HEK293 (cell line): ENCODE data around the gene CTSF.

Source experiments
- CTCF ChIA-PET: fragments of 350-600 bp; formaldehyde crosslinking; extraction: SDS; loops from one replicate; lab custom pipeline; 2021; ENCODE audit warnings: antibody characterized with exemption; lab: Yijun Ruan, JAX
- POLR2A ChIA-PET: fragments of 300-600 bp; formaldehyde crosslinking; extraction: SDS; loops from one replicate; lab custom pipeline; 2020; ENCODE audit warnings: antibody characterized with exemption, inconsistent platforms; lab: Yijun Ruan, JAX
- H3K27ac ChIP-seq: fragments of 200-500 bp; sonication (Bioruptor generic); 2 replicates; pipeline ENCODE4 v1.5.1; 2014; ENCODE audit warnings: low read depth, low read length, control low read depth, inconsistent platforms; ENCODE audit errors: extremely low read depth
- H3K36me3 ChIP-seq, 2 experiments: fragments of 200-500 bp in 1 of 2; sonication (Bioruptor generic) in 1 of 2; 1 replicate in 1 of 2; 2 replicates in 1 of 2; pipeline ENCODE4 v1.5.1; 2014 to 2017; ENCODE audit warnings: inconsistent platforms in 2 of 2, low read length in 2 of 2; ENCODE audit not compliant: control insufficient read depth in 2 of 2, insufficient read depth in 1 of 2
- H3K4me1 ChIP-seq: fragments of 200-500 bp; sonication (Bioruptor generic); 2 replicates; pipeline ENCODE4 v1.5.1; 2014; ENCODE audit warnings: mild to moderate bottlenecking, low read length, inconsistent platforms; ENCODE audit not compliant: control insufficient read depth, insufficient read depth
- H3K4me3 ChIP-seq: 2 replicates; pipeline ENCODE4 v1.5.1; 2011; ENCODE audit warnings: low read depth, mild to moderate bottlenecking, control low read depth, low read length, moderate library complexity
- H3K9me3 ChIP-seq: fragments of 200-500 bp; sonication (Bioruptor generic); 2 replicates; pipeline ENCODE4 v1.5.1; 2014; ENCODE audit warnings: low read depth, low read length, inconsistent platforms; ENCODE audit not compliant: control insufficient read depth, insufficient read depth
- BCL11B ChIP-seq: fragments of 450-650 bp; formaldehyde crosslinking; IDR thresholded peaks from 2 replicates; pipeline ENCODE4 v1.5.1; 2016; ENCODE audit warnings: low read depth, missing biosample characterization, missing genetic modification characterization
- GLIS1 ChIP-seq: fragments of 450-650 bp; formaldehyde crosslinking; IDR thresholded peaks from 2 replicates; pipeline ENCODE4 v1.5.1; 2016; ENCODE audit warnings: missing biosample characterization, missing genetic modification characterization
- KLF7 ChIP-seq: fragments of 450-650 bp; formaldehyde crosslinking; IDR thresholded peaks from 2 replicates; pipeline ENCODE4 v1.5.1; 2016; ENCODE audit warnings: missing biosample characterization, missing genetic modification characterization, borderline replicate concordance
- SALL2 ChIP-seq: fragments of 450-650 bp; formaldehyde crosslinking; IDR thresholded peaks from 2 replicates; pipeline ENCODE4 v1.5.0; 2017; ENCODE audit warnings: missing biosample characterization, mild to moderate bottlenecking, missing genetic modification characterization, borderline replicate concordance
- SCRT1 ChIP-seq: fragments of 450-650 bp; formaldehyde crosslinking; IDR thresholded peaks from 2 replicates; pipeline ENCODE4 v1.5.1; 2016; ENCODE audit warnings: missing biosample characterization, missing genetic modification characterization, borderline replicate concordance
- SP2 ChIP-seq: fragments of 450-650 bp; formaldehyde crosslinking; IDR thresholded peaks from 2 replicates; pipeline ENCODE4 v1.5.1; 2016; ENCODE audit warnings: missing biosample characterization, missing genetic modification characterization
- YY2 ChIP-seq: fragments of 450-650 bp; formaldehyde crosslinking; IDR thresholded peaks from 2 replicates; pipeline ENCODE4 v1.5.1; 2016; ENCODE audit warnings: missing biosample characterization, missing genetic modification characterization
- ZFP69B ChIP-seq: fragments of 450-650 bp; formaldehyde crosslinking; IDR thresholded peaks from 2 replicates; pipeline ENCODE4 v1.5.1; 2016; ENCODE audit warnings: missing biosample characterization, missing genetic modification characterization
- ZNF121 ChIP-seq: fragments of 450-650 bp; formaldehyde crosslinking; IDR thresholded peaks from 2 replicates; pipeline ENCODE4 v1.5.1; 2016; ENCODE audit warnings: missing biosample characterization, missing genetic modification characterization
- ZNF16 ChIP-seq: fragments of 450-650 bp; formaldehyde crosslinking; IDR thresholded peaks from 2 replicates; pipeline ENCODE4 v1.5.1; 2016; ENCODE audit warnings: low read depth, missing biosample characterization, missing genetic modification characterization
- ZNF169 ChIP-seq: fragments of 450-650 bp; formaldehyde crosslinking; IDR thresholded peaks from 2 replicates; pipeline ENCODE4 v1.5.1; 2016; ENCODE audit warnings: missing biosample characterization, missing genetic modification characterization
- ZNF174 ChIP-seq: fragments of 450-650 bp; formaldehyde crosslinking; IDR thresholded peaks from 2 replicates; pipeline ENCODE4 v1.5.0; 2017; ENCODE audit warnings: missing biosample characterization, mild to moderate bottlenecking, missing genetic modification characterization
- ZNF2 ChIP-seq: fragments of 450-650 bp; formaldehyde crosslinking; IDR thresholded peaks from 2 replicates; pipeline ENCODE4 v1.5.1; 2016; ENCODE audit warnings: missing biosample characterization, missing genetic modification characterization
- ZNF341 ChIP-seq: fragments of 450-650 bp; formaldehyde crosslinking; IDR thresholded peaks from 2 replicates; pipeline ENCODE4; 2016; ENCODE audit warnings: low read depth, missing biosample characterization, missing genetic modification characterization
- ZNF366 ChIP-seq: fragments of 450-650 bp; formaldehyde crosslinking; conservative IDR thresholded peaks from 2 replicates; pipeline ENCODE4 v1.5.1; 2016; ENCODE audit warnings: missing biosample characterization, missing genetic modification characterization
- ZNF433 ChIP-seq: fragments of 450-650 bp; formaldehyde crosslinking; IDR thresholded peaks from 2 replicates; pipeline ENCODE4 v1.5.1; 2016; ENCODE audit warnings: missing biosample characterization, missing genetic modification characterization, low read depth
- ZNF521 ChIP-seq: fragments of 450-650 bp; formaldehyde crosslinking; IDR thresholded peaks from 2 replicates; pipeline ENCODE4 v1.5.1; 2017; ENCODE audit warnings: missing biosample characterization, mild to moderate bottlenecking, missing genetic modification characterization
- ZNF558 ChIP-seq: fragments of 450-650 bp; formaldehyde crosslinking; IDR thresholded peaks from 2 replicates; pipeline ENCODE4 v1.5.1; 2016; ENCODE audit warnings: missing biosample characterization, missing genetic modification characterization
- ZNF600 ChIP-seq: fragments of 450-650 bp; formaldehyde crosslinking; IDR thresholded peaks from 2 replicates; pipeline ENCODE4 v1.5.1; 2016; ENCODE audit warnings: missing biosample characterization, missing genetic modification characterization
- ZNF624 ChIP-seq: fragments of 450-650 bp; formaldehyde crosslinking; IDR thresholded peaks from 2 replicates; pipeline ENCODE4 v1.5.1; 2017; ENCODE audit warnings: missing biosample characterization, missing genetic modification characterization
- ZNF677 ChIP-seq: fragments of 450-650 bp; IDR thresholded peaks from 2 replicates; pipeline ENCODE4 v1.5.0; 2018; ENCODE audit warnings: missing biosample characterization, mild to moderate bottlenecking, missing genetic modification characterization, moderate library complexity
- ZNF777 ChIP-seq: fragments of 450-650 bp; formaldehyde crosslinking; IDR thresholded peaks from 2 replicates; pipeline ENCODE4 v1.5.1; 2017; ENCODE audit warnings: missing biosample characterization, missing genetic modification characterization, borderline replicate concordance
- TF ChIP-seq, protein P1 (sequence below): fragments of 450-650 bp; formaldehyde crosslinking; IDR thresholded peaks from 2 replicates; pipeline ENCODE4 v1.5.1; 2017; ENCODE audit warnings: missing biosample characterization, missing genetic modification characterization
- TF ChIP-seq, protein P2 (sequence below): fragments of 450-650 bp; formaldehyde crosslinking; IDR thresholded peaks from 2 replicates; pipeline ENCODE4 v1.5.0; 2017; ENCODE audit warnings: missing biosample characterization, missing genetic modification characterization, borderline replicate concordance
- TF ChIP-seq, protein P3 (sequence below): fragments of 450-650 bp; formaldehyde crosslinking; IDR thresholded peaks from 2 replicates; pipeline ENCODE4 v1.5.1; 2017; ENCODE audit warnings: missing biosample characterization, mild to moderate bottlenecking, missing genetic modification characterization, moderate library complexity

The CTSF gene

DNA sequence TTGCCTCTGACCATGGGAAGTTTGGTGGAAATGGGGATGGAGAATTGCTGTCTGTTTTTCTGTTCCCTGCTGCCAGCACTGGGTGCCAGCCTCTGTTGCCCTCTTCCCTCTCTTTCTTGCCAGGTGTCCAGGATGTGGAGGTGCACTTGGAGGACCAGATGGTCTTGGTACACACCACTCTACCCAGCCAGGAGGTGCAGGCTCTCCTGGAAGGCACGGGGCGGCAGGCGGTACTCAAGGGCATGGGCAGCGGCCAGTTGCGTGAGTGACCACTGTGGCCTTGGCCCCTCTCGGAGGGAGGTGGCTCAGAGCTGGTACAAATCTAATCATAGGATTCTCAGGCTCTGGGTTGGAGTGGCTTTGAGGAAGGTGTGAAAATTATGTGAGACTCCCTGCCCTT, 30.6 kb upstream of the CTSF start:
- H3K4me3 ChIP-seq: no peak overlapping the region
- ChIA-PET POLR2A (interaction anchor here (1.0 to 1.3 kb wide), 2 partner anchors 17 to 79 kb away, joined by 3 to 6 read pairs; partner anchors contain the start of gene RBM14), CTCF (interaction anchor here (0.7 kb wide), 1 partner anchor 48 kb away, joined by 3 read pairs; no protein-coding TSS in a partner anchor)
- no peaks in the 10 kb centered on the region for H3K9me3 ChIP-seq
- H3K36me3 ChIP-seq: peaks cover 4 to 58% of the 10 kb centered on the region in 2 experiments
- H3K27ac ChIP-seq: no peak overlapping the region
- TF ChIP-seq, protein P1, sequence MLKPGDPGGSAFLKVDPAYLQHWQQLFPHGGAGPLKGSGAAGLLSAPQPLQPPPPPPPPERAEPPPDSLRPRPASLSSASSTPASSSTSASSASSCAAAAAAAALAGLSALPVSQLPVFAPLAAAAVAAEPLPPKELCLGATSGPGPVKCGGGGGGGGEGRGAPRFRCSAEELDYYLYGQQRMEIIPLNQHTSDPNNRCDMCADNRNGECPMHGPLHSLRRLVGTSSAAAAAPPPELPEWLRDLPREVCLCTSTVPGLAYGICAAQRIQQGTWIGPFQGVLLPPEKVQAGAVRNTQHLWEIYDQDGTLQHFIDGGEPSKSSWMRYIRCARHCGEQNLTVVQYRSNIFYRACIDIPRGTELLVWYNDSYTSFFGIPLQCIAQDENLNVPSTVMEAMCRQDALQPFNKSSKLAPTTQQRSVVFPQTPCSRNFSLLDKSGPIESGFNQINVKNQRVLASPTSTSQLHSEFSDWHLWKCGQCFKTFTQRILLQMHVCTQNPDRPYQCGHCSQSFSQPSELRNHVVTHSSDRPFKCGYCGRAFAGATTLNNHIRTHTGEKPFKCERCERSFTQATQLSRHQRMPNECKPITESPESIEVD (tag by site-specific recombination): no peak
- TF ChIP-seq, protein P2, sequence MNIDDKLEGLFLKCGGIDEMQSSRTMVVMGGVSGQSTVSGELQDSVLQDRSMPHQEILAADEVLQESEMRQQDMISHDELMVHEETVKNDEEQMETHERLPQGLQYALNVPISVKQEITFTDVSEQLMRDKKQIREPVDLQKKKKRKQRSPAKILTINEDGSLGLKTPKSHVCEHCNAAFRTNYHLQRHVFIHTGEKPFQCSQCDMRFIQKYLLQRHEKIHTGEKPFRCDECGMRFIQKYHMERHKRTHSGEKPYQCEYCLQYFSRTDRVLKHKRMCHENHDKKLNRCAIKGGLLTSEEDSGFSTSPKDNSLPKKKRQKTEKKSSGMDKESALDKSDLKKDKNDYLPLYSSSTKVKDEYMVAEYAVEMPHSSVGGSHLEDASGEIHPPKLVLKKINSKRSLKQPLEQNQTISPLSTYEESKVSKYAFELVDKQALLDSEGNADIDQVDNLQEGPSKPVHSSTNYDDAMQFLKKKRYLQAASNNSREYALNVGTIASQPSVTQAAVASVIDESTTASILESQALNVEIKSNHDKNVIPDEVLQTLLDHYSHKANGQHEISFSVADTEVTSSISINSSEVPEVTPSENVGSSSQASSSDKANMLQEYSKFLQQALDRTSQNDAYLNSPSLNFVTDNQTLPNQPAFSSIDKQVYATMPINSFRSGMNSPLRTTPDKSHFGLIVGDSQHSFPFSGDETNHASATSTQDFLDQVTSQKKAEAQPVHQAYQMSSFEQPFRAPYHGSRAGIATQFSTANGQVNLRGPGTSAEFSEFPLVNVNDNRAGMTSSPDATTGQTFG (tag by site-specific recombination): no peak
- TF ChIP-seq ZNF366 (tag by site-specific recombination) (no peak), KLF7 (no peak), ZNF558 (tag by site-specific recombination) (no peak), ZNF624 (tag by site-specific recombination) (no peak), ZNF777 (tag by site-specific recombination) (no peak), ZNF521 (tag by site-specific recombination) (no peak), ZNF677 (tag by site-specific recombination) (no peak), ZNF600 (tag by site-specific recombination) (no peak), SCRT1 (tag by site-specific recombination) (no peak), ZNF2 (no peak), ZNF169 (tag by site-specific recombination) (no peak), ZFP69B (tag by site-specific recombination) (no peak), BCL11B (tag by site-specific recombination) (no peak)
- peaks cover 5% of the 10 kb centered on the region; the same call in 1 of the 2 replicates for H3K4me1 ChIP-seq

DNA sequence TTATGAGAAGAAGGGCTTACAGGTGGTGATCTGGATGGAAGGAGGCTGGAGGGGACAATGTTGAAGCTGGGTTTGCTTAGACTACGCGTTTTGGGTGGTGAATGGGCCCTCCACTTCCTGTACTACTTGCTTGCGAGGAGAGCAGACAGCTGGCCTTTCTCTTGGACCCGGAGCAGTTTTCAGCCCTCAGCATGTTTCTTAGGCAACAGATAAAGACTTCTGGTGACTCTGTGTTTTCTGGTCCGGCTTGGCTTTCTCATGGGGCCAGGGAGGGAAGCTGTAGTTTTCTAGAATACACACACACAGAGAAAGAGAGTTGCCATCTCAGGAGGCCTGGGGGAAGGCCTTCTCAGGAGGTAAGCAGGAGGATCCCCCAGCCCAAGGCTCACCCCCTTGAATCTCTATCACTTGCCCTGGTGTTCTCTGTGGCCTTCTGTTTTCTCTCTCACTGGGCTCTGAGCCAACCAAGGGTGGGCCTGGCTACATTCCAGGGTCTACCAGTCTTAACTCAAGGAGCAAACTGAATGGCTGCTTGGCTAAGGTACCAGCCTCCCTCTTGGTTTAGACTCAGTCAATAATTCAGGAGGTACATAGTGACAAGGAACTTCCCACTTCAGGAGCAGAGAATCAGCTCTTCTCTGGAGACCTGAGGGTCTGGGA, 27.0 kb upstream of the CTSF start:
- ChIA-PET POLR2A (interaction anchor here (0.5 to 3.1 kb wide), 8 partner anchors 10 to 90 kb away, joined by 3 to 32 read pairs (median 5); partner anchors contain the start of genes ACTN3, RBM14, RBM4 and RBM4B), CTCF (interaction anchor here (0.6 to 2.2 kb wide), 6 partner anchors 17 to 1610 kb away, joined by 3 to 16 read pairs (median 4); partner anchors contain the start of gene RBM4B)
- H3K36me3 ChIP-seq: peaks cover 4 to 31% of the 10 kb centered on the region in 2 experiments
- no peak overlapping the region for H3K27ac ChIP-seq
- no peaks in the 10 kb centered on the region for H3K9me3 ChIP-seq
- no peaks in the 10 kb centered on the region for H3K4me1 ChIP-seq
- no peak overlapping the region for H3K4me3 ChIP-seq
- no peak for TF ChIP-seq ZNF16 (tag by site-specific recombination)
- no peak for TF ChIP-seq ZNF558 (tag by site-specific recombination)
- TF ChIP-seq GLIS1: peak; percentile 62; the same call in 1 of the 2 replicates
- TF ChIP-seq ZNF600 (tag by site-specific recombination): no peak
- TF ChIP-seq SP2: no peak
- peak; percentile 46; the same call in 1 of the 2 replicates for TF ChIP-seq ZNF121
- TF ChIP-seq ZNF174 (tag by site-specific recombination): no peak
- no peak for TF ChIP-seq YY2 (tag by site-specific recombination)
- TF ChIP-seq ZNF433 (tag by site-specific recombination): no peak
- TF ChIP-seq, protein P1 (tag by site-specific recombination): no peak
- TF ChIP-seq, protein P3, sequence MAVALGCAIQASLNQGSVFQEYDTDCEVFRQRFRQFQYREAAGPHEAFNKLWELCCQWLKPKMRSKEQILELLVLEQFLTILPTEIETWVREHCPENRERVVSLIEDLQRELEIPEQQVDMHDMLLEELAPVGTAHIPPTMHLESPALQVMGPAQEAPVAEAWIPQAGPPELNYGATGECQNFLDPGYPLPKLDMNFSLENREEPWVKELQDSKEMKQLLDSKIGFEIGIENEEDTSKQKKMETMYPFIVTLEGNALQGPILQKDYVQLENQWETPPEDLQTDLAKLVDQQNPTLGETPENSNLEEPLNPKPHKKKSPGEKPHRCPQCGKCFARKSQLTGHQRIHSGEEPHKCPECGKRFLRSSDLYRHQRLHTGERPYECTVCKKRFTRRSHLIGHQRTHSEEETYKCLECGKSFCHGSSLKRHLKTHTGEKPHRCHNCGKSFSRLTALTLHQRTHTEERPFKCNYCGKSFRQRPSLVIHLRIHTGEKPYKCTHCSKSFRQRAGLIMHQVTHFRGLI: no peak
- TF ChIP-seq SALL2 (tag by site-specific recombination): no peak
- no peak for TF ChIP-seq ZNF341 (tag by site-specific recombination)
